Measurements from ENCODE around the gene APOBEC3C.

APOBEC3C gene

GRCh38 chr22:39013942-39014722, at the start of gene APOBEC3C:
Gene APOBEC3C, plus strand, starts transcription at chr22:39014257. Its CDS starts 106 bp downstream, at chr22:39014363.
- peak; percentile 76 to 88 for DNase-seq
- peaks cover 50% of the 10 kb centered on the region for H3K4me1 Mint-ChIP-seq
- peak within 1 kb of the TSS; percentile 99 for H3K4me3 Mint-ChIP-seq
- H3K27ac Mint-ChIP-seq: peak within 1 kb of the TSS; percentile 93 to 97
- no peaks in the 10 kb centered on the region for H3K27me3 Mint-ChIP-seq
- ATAC-seq: peak; percentile 97
- H3K9me3 Mint-ChIP-seq: no peaks in the 10 kb centered on the region

GRCh38 chr22:38964306-38964705, 49.8 kb upstream of the APOBEC3C start:
- DNase-seq: no peak
- H3K4me3 Mint-ChIP-seq: no peak overlapping the region
- no peaks in the 10 kb centered on the region for H3K9me3 Mint-ChIP-seq
- H3K27me3 Mint-ChIP-seq: peaks cover 54% of the 10 kb centered on the region
- H3K4me1 Mint-ChIP-seq: peaks cover 12% of the 10 kb centered on the region
- ATAC-seq: no peak
- H3K27ac Mint-ChIP-seq: no peak overlapping the region

DNA sequence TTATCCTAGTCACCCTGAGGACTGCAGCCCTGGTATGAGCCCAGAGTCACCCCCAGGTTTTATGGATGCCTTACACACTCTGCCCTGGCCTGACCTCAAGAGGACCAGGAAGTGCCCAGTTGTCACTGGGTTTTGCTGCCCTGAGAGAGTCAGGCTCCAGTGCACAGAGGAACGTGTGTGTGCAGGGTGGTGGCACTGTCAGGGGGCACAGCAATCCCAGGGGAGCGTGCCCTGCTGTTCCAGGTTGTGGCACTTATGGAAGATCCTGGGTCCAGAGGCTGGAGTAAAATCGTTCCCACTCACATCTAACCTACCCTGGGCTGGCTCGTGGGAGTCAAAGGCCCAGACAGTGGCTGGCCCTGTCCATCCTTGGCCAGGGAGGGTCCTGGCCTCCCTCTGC, 49.1 kb upstream of the APOBEC3C start:
- Mint-ChIP-seq H3K4me3 (no peak overlapping the region), H3K27ac (no peak overlapping the region), H3K9me3 (no peaks in the 10 kb centered on the region), H3K27me3 (peaks cover 53% of the 10 kb centered on the region), H3K4me1 (peaks cover 6% of the 10 kb centered on the region)
- DNase-seq (no peak), ATAC-seq (no peak)

DNA sequence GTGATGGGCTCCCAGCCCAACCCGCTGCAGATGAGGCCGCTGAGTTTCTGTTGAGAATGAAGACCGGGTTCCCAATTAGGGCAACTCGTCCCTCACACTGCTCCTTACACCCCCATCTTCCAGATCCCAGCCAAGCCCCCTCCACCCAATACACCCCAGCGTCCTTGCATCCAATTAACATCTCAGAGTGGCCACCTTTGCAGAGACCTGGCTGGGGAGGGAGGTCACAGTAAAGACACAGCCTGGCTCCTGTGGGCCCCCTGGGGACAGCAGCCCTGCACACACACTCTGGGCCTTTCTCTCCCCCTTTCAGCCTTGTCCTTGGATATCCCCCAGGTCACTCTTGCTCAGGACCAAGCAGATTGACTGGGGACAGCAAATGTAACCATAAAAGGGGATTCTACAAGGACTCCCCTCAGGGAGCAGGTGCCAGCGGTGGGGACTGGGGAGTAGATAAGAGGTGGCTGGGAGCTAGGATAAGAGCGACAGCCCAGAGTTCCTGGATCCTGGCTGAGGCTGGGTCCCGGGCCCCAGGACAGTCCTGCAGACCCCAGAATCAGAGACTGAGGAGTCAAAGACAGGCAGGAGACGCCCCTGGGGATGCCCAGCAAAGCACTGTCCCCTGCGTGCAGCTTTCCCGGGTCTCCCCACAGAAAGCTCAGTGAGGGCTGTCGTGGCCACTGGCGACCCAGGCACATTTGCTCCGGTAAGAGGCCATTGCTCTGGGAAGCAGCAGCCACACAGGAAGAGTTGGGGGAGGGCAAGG, 48.3 kb upstream of the APOBEC3C start:
- Mint-ChIP-seq H3K27ac (no peak overlapping the region), H3K4me3 (no peak overlapping the region), H3K27me3 (peaks cover 60% of the 10 kb centered on the region), H3K4me1 (peaks cover 6% of the 10 kb centered on the region), H3K9me3 (no peaks in the 10 kb centered on the region)
- no peak for DNase-seq
- no peak for ATAC-seq

DNA sequence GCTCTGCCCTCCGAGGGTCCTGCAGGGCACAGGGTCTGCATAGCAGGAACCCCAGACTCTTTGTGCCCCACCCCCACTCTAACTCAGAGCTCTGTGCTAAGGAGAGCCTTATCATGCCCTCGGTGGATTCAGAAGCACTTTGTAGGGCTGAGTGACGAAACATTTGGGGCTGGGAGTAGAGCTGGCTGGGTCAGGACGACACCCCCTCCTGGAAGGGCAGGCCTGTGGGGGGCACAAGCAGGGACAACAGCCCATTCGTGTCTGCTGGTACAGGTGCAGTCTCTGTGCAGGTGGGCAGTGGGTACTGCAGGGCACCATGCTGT, 47.7 kb upstream of the APOBEC3C start:
- no peak for ATAC-seq
- no peak overlapping the region for H3K4me3 Mint-ChIP-seq
- peaks cover 65% of the 10 kb centered on the region for H3K27me3 Mint-ChIP-seq
- H3K4me1 Mint-ChIP-seq: peaks cover 6% of the 10 kb centered on the region
- no peak overlapping the region for H3K27ac Mint-ChIP-seq
- DNase-seq: no peak
- no peaks in the 10 kb centered on the region for H3K9me3 Mint-ChIP-seq

DNA sequence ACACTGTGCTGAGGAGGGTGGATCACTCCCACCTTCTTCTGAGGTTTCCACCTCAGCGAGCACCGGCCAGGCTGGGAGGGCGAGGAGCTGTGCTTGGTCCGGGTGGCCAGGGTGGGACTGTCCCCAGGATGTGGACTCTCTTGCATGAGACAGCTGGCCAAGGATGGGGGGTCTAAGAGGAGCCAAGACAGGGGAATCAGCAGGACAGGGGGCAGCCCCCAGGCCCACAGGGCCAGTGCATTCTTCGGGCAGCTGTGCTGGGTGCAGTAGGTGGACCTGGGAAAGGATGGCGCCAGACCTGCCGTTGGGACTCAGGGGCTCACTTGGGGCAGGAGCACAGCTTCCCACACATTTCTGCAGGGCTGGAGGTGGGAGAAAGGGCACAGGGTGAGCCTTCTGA, 47.1 kb upstream of the APOBEC3C start:
- Mint-ChIP-seq H3K27me3 (peaks cover 71% of the 10 kb centered on the region), H3K4me3 (no peak overlapping the region), H3K9me3 (no peaks in the 10 kb centered on the region), H3K27ac (peak overlapping the region in 1 of 2 donors; percentile 5), H3K4me1 (peaks cover 6% of the 10 kb centered on the region)
- no peak for DNase-seq
- ATAC-seq: no peak

GRCh38 chr22:38967451-38968450, 46.3 kb upstream of the APOBEC3C start:
- no peak overlapping the region for H3K4me3 Mint-ChIP-seq
- H3K4me1 Mint-ChIP-seq: peaks cover 6% of the 10 kb centered on the region

GRCh38 chr22:38968801-38969200, 45.3 kb upstream of the APOBEC3C start:
- Mint-ChIP-seq H3K27ac (no peak overlapping the region), H3K27me3 (peaks cover 89% of the 10 kb centered on the region), H3K4me3 (no peak overlapping the region), H3K4me1 (peaks cover 3% of the 10 kb centered on the region), H3K9me3 (no peaks in the 10 kb centered on the region)
- ATAC-seq (no peak), DNase-seq (no peak)

More at GRCh38 chr22:38967451-38968450, 46.3 kb upstream of the APOBEC3C start:
- H3K27ac Mint-ChIP-seq: no peak overlapping the region
- peaks cover 79% of the 10 kb centered on the region for H3K27me3 Mint-ChIP-seq
- no peak for DNase-seq
- ATAC-seq: no peak
- H3K9me3 Mint-ChIP-seq: no peaks in the 10 kb centered on the region

GRCh38 chr22:38970551-38970950, 43.5 kb upstream of the APOBEC3C start:
- Mint-ChIP-seq H3K27me3 (peaks cover 94% of the 10 kb centered on the region), H3K27ac (no peak overlapping the region)

GRCh38 chr22:38971202-38971601, 42.9 kb upstream of the APOBEC3C start:
- no peaks in the 10 kb centered on the region for H3K9me3 Mint-ChIP-seq
- no peak overlapping the region for H3K4me3 Mint-ChIP-seq
- DNase-seq (no peak), ATAC-seq (no peak)
- no peaks in the 10 kb centered on the region for H3K4me1 Mint-ChIP-seq
- no peak overlapping the region for H3K27ac Mint-ChIP-seq
- peaks cover 87% of the 10 kb centered on the region for H3K27me3 Mint-ChIP-seq

More at GRCh38 chr22:38970551-38970950, 43.5 kb upstream of the APOBEC3C start:
- H3K9me3 Mint-ChIP-seq: no peaks in the 10 kb centered on the region
- ATAC-seq: no peak
- H3K4me3 Mint-ChIP-seq: no peak overlapping the region
- no peaks in the 10 kb centered on the region for H3K4me1 Mint-ChIP-seq
- DNase-seq: no peak

GRCh38 chr22:38971791-38972190, 42.3 kb upstream of the APOBEC3C start:
- H3K27me3 Mint-ChIP-seq: peaks cover 83% of the 10 kb centered on the region
- H3K4me3 Mint-ChIP-seq: no peak overlapping the region
- no peaks in the 10 kb centered on the region for H3K4me1 Mint-ChIP-seq
- no peak overlapping the region for H3K27ac Mint-ChIP-seq
- ATAC-seq: no peak
- peaks cover 0 to 1% of the 10 kb centered on the region in 2 donors for H3K9me3 Mint-ChIP-seq
- DNase-seq: no peak

GRCh38 chr22:38972558-38972957, 41.5 kb upstream of the APOBEC3C start:
- DNase-seq (no peak), ATAC-seq (no peak)
- no peak overlapping the region for H3K4me3 Mint-ChIP-seq
- no peak overlapping the region for H3K27ac Mint-ChIP-seq
- H3K9me3 Mint-ChIP-seq: peaks cover 0 to 8% of the 10 kb centered on the region in 2 donors
- no peaks in the 10 kb centered on the region for H3K4me1 Mint-ChIP-seq
- H3K27me3 Mint-ChIP-seq: peaks cover 82% of the 10 kb centered on the region

DNA sequence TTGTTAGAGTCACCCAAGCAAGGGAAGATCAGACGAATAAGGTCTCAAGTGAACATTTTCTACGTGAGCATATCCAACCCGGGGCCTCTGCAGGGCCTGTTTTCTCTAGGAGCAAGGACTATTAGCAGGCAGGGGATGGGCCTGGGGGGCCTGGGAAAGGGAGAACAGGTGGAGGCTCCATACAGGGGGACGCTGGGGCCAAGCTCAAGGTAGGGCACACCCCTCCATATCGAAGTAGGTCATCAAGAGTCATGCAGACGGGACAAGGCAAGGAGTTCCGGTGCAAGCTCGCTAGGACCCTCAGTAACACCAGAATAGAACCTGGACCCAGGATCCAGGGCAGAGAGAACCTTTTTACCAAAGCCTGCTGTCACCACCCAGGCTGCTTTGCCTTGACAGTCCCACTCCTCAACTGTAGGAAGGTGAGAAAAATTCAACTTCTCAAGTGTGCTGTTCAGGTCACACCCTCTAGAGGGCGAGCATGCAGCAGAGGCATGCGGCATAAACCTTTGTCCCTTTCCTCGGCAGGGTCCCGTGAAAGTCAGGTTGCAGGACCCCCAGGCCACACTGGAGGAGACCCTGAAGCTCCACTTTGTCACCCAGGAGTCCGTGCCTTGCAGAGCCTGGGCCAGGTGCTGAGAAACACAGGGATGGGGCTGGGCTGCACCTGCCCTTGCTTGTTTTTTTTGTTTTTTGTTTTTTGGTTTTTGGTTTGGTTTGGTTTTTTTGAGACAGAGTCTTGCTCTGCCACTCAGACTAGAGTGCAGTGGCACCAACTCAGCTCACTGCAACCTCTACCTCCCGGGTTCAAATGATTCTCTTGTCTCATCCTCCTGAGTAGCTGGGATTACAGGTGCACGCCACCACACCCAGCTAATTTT, 40.5 kb upstream of the APOBEC3C start:
- H3K4me1 Mint-ChIP-seq: no peaks in the 10 kb centered on the region
- H3K27me3 Mint-ChIP-seq: peaks cover 77% of the 10 kb centered on the region
- ATAC-seq (peak; percentile 76), DNase-seq (peak; percentile 39 to 51)
- no peak overlapping the region for H3K4me3 Mint-ChIP-seq
- no peak overlapping the region for H3K27ac Mint-ChIP-seq
- H3K9me3 Mint-ChIP-seq: peaks cover 0 to 8% of the 10 kb centered on the region in 2 donors

DNA sequence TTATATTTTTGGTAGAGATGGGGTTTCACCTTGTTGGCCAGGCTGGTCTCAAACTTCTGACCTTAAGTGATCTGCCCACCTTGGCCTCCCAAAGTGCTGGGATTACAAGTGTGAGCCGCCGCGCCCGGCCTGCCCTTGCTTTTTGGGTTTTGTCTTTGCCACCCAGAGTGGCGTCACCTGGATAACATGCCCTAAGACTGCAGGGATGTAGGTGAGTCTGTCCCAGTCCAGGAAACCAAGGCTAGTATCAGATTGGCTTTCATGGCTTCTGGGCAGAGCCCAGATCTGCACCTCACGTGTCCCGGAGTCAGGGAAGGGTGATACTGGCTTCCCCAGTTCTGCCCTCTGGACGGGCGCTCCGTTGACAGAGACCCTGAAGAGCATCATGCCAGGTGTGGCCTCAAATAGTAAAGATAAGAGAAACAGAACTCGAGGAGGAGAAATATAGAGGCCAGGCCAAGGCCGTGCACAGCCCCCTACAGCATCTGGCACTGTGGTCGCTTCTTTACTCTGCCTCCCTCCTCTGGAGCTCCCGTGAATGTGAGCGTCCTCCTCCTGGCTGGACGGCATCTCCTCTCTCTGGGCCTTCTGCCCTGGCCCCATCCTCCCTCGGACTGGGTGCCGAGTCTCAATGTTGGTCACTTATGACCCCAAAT, 39.8 kb upstream of the APOBEC3C start:
- DNase-seq (no peak), ATAC-seq (no peak)
- Mint-ChIP-seq H3K9me3 (peaks cover 0 to 8% of the 10 kb centered on the region in 2 donors), H3K4me3 (no peak overlapping the region), H3K27me3 (peaks cover 74% of the 10 kb centered on the region), H3K27ac (peak overlapping the region in 1 of 2 donors; percentile 37), H3K4me1 (no peaks in the 10 kb centered on the region)

Data from stimulated activated naive CD8-positive, alpha-beta T cell treated with anti-CD3 and anti-CD28 coated beads, Interleukin-15, amount 100 ng/mL, for 72 hours (primary cell).